ENCODE results near the gene C12orf56. TPM values are rescaled to one million over a fixed set of nuclear protein-coding genes. Genes with fewer than 3 reads are reported as not detected.

Gene C12orf56
- total RNA-seq, 4 donors from 2014 or later: 0.76 TPM; not detected in 3

DNA sequence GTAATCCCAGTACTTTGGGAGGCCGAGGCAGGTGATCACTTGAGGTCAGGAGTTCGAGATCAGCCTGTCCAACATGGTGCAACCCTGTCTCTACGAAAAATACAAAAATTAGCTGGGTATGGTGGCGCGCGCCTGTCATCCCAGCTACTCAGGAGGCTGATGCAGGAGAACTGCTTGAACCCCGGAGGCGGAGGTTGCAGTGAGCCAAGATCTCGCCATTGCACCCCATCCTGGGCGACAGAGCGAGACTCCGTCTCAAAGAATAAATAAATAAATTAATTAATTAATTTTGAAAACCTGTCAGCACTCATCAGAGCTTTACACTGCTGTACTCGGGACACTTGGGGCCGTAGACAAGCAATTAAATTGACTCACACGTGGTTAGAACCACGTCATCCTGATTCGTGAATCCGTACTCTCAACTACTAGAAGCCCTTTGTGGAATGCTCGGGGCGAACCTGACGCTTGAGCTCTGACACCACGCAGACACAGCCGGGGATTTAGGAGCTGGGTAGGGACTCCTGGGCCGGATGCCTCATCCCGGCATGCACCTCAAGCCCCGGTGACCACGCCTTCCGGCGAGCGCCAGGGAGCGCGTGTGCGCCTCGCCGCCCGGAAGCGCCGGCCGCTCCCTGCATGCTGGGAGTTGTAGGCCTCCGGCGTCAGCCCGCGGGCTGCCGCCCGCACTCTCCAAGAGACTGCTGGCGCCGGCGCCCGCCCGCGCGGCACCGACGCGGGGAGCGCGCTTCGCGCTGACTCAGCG, 13.3 kb upstream of the C12orf56 start, which contains the start of gene XPOT:
Gene XPOT (plus strand): TSS at position 686 of the 763 bp plus-strand sequence. CDS start 5,644 bp downstream, outside the sequence.
- Histone ChIP-seq H3K4me3 (peak within 1 kb of the TSS; percentile 67 to 97), H3K4me1 (no peaks in the 10 kb centered on the region), H3K27ac (peak within 1 kb of the TSS; percentile 85 to 99), H3K27me3 (no peaks in the 10 kb centered on the region), H3K36me3 (no peaks in the 10 kb centered on the region), H3K9me3 (no peaks in the 10 kb centered on the region)
- intact Hi-C loops (cut with DNase I; ENCODE audit: low total_unique reads): no loop called here
- TF ChIP-seq CTCF (IDR thresholded peaks at IDR 0.05) (peak in 2 of 4 experiments; percentile 5 to 42), POLR2A (IDR thresholded peaks at IDR 0.05) (peak in 1 of 2 donors; percentile 60)
- DNase-seq: peak; percentile 90 to 95

DNA sequence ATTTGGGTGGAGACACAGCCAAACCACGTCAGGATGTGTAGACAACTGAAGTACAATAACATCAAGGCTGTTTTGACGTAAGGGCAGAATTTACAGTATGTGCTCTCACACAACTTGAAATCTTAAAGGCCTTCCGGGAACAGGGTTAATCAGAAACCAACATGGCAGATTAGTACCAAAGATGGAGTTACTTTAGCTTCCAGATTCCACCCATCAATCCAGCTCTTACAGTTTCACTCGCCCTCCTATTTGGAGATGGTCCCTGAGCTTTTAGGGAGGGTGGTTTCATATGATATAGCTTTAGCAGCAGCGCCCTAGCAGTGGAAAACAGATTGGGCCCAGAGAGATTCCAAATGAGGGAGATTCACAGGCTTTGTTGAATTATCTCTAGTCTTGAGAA, 11.6 kb upstream of the C12orf56 start:
- intact Hi-C loops (cut with DNase I; ENCODE audit: low total_unique reads): no loop called here
- TF ChIP-seq POLR2A (IDR thresholded peaks at IDR 0.05) (no peak), CTCF (IDR thresholded peaks at IDR 0.05) (no peak)
- no peak for DNase-seq
- Histone ChIP-seq H3K36me3 (no peaks in the 10 kb centered on the region), H3K27ac (no peak overlapping the region), H3K9me3 (no peaks in the 10 kb centered on the region), H3K27me3 (no peaks in the 10 kb centered on the region), H3K4me3 (no peak overlapping the region), H3K4me1 (no peaks in the 10 kb centered on the region)

- H3K4me3 ChIP-seq: no peak overlapping the region
- DNase-seq: no peak
- intact Hi-C loops (cut with DNase I; ENCODE audit: low total_unique reads): no loop called here
- no peaks in the 10 kb centered on the region for H3K36me3 ChIP-seq
- no peak overlapping the region for H3K27ac ChIP-seq
- TF ChIP-seq CTCF (IDR thresholded peaks at IDR 0.05) (no peak), POLR2A (IDR thresholded peaks at IDR 0.05) (no peak)
- H3K27me3 ChIP-seq: no peaks in the 10 kb centered on the region
- H3K9me3 ChIP-seq: no peaks in the 10 kb centered on the region
- H3K4me1 ChIP-seq: no peaks in the 10 kb centered on the region
Measured at GRCh38 chr12:64400041-64400440, 9.5 kb upstream of the C12orf56 start.

DNA sequence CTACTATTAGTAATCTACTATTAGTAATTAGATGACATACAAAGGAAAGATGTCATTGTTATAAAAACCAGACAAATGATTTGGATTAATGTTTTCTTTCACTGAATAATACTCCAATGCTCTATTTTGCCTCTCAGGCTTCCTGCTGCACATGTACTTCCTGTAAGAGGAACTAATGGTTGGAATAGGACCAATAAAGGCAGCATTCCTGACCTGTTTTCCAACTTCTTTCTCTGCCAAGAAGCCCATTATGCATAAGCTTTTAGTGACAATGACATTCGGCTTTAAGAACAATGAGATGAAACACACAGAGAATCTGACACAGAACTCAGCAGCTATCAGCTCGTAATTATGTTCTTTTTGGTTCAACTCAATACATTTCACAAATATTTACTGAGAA, 5.2 kb upstream of the C12orf56 start:
- H3K27me3 ChIP-seq: peaks cover 0 to 6% of the 10 kb centered on the region in 2 donors
- no peaks in the 10 kb centered on the region for H3K4me1 ChIP-seq
- no peak overlapping the region for H3K4me3 ChIP-seq
- H3K27ac ChIP-seq: no peak overlapping the region
- no peaks in the 10 kb centered on the region for H3K9me3 ChIP-seq
- H3K36me3 ChIP-seq: no peaks in the 10 kb centered on the region
- TF ChIP-seq CTCF (IDR thresholded peaks at IDR 0.05): no peak
- no peak for TF ChIP-seq POLR2A (IDR thresholded peaks at IDR 0.05)
- no peak for DNase-seq
- intact Hi-C loops (cut with DNase I; ENCODE audit: low total_unique reads): no loop called here

- no peak for TF ChIP-seq CTCF (IDR thresholded peaks at IDR 0.05)
- TF ChIP-seq POLR2A (IDR thresholded peaks at IDR 0.05): no peak
- no peaks in the 10 kb centered on the region for H3K36me3 ChIP-seq
- no peak for DNase-seq
- no peaks in the 10 kb centered on the region for H3K9me3 ChIP-seq
- no peak overlapping the region for H3K4me3 ChIP-seq
- H3K27me3 ChIP-seq: peaks cover 0 to 6% of the 10 kb centered on the region in 2 donors
- no peak overlapping the region for H3K27ac ChIP-seq
- H3K4me1 ChIP-seq: no peaks in the 10 kb centered on the region
- intact Hi-C loops (cut with DNase I; ENCODE audit: low total_unique reads): no loop called here
Measured at GRCh38 chr12:64392221-64392620, 1.7 kb upstream of the C12orf56 start.

Data from uterus (tissue), 4 donors.